ENCODE results near the gene NDUFA9. TPM values are rescaled to one million over a fixed set of nuclear protein-coding genes. Genes with fewer than 3 reads are reported as not detected.

NDUFA9 gene
- total RNA-seq, 2 donors from 2014 or later, result 12.5 to 16.9 TPM

- ATAC-seq, result no peak
- no peak overlapping the region for H3K4me3 ChIP-seq
- no peaks in the 10 kb centered on the region for H3K4me1 ChIP-seq
- WGBS, 2 donors, result 90 to 97% methylated on average over 3 of the region's 3 CpGs
- TF ChIP-seq CTCF (IDR thresholded peaks at IDR 0.05), result no peak
- no peak for TF ChIP-seq POLR2A (IDR thresholded peaks at IDR 0.05)
- peaks cover 18 to 51% of the 10 kb centered on the region in 2 donors for H3K36me3 ChIP-seq (replicated peaks in 1 of 2; ENCODE audit: insufficient read depth in 1 of 2, low read depth in 2 of 2)
- no peaks in the 10 kb centered on the region for H3K9me3 ChIP-seq
- H3K27me3 ChIP-seq, result no peaks in the 10 kb centered on the region
- no peak overlapping the region for H3K27ac ChIP-seq
- intact Hi-C loops (cut with DNase I), result no loop called here
- DNase-seq, result no peak
These were observed 16.3 kb downstream of the NDUFA9 start for GRCh38 chr12:4665236-4665635.

- intact Hi-C loops (cut with DNase I), result no loop called here
- no peak for ATAC-seq
- no peak for DNase-seq
- Histone ChIP-seq H3K27ac (no peak overlapping the region), H3K9me3 (no peaks in the 10 kb centered on the region), H3K4me1 (no peaks in the 10 kb centered on the region), H3K36me3 (replicated peaks in 1 of 2; ENCODE audit: insufficient read depth in 1 of 2, low read depth in 2 of 2) (peaks cover 0 to 8% of the 10 kb centered on the region in 2 donors), H3K4me3 (no peak overlapping the region), H3K27me3 (no peaks in the 10 kb centered on the region)
- WGBS, 2 donors, result 62 to 71% methylated on average over 2 of the region's 2 CpGs
- TF ChIP-seq CTCF (IDR thresholded peaks at IDR 0.05) (no peak), POLR2A (IDR thresholded peaks at IDR 0.05) (no peak)
These were observed 30.8 kb downstream of the NDUFA9 start for GRCh38 chr12:4679711-4680110.

- DNase-seq (no peak), ATAC-seq (no peak)
- Histone ChIP-seq H3K27me3 (no peaks in the 10 kb centered on the region), H3K36me3 (replicated peaks in 1 of 2; ENCODE audit: insufficient read depth in 1 of 2, low read depth in 2 of 2) (peaks cover 0 to 18% of the 10 kb centered on the region in 2 donors), H3K4me3 (no peak overlapping the region), H3K4me1 (no peaks in the 10 kb centered on the region), H3K9me3 (no peaks in the 10 kb centered on the region), H3K27ac (no peak overlapping the region)
- 80 to 94% methylated on average over 3 of the region's 3 CpGs for WGBS, 2 donors
- intact Hi-C loops (cut with DNase I), result no loop called here
- no peak for TF ChIP-seq POLR2A (IDR thresholded peaks at IDR 0.05)
- no peak for TF ChIP-seq CTCF (IDR thresholded peaks at IDR 0.05)
These were observed 32.8 kb downstream of the NDUFA9 start for GRCh38 chr12:4681732-4682131.

GRCh38 chr12:4685317-4685716, 36.4 kb downstream of the NDUFA9 start:
- intact Hi-C loops (cut with DNase I), result no loop called here
- WGBS, 2 donors, result 85 to 91% methylated on average over 8 of the region's 8 CpGs
- DNase-seq, result no peak
- ATAC-seq, result no peak
- Histone ChIP-seq H3K27me3 (no peaks in the 10 kb centered on the region), H3K9me3 (no peaks in the 10 kb centered on the region), H3K4me3 (no peak overlapping the region), H3K36me3 (replicated peaks in 1 of 2; ENCODE audit: insufficient read depth in 1 of 2, low read depth in 2 of 2) (peaks cover 0 to 24% of the 10 kb centered on the region in 2 donors), H3K27ac (no peak overlapping the region), H3K4me1 (no peaks in the 10 kb centered on the region)
- TF ChIP-seq POLR2A (IDR thresholded peaks at IDR 0.05), result no peak
- TF ChIP-seq CTCF (IDR thresholded peaks at IDR 0.05), result no peak

- WGBS, 2 donors, result 93 to 98% methylated on average over 5 of the region's 5 CpGs
- ATAC-seq (no peak), DNase-seq (no peak)
- no peak overlapping the region for H3K4me3 ChIP-seq
- no peaks in the 10 kb centered on the region for H3K4me1 ChIP-seq
- TF ChIP-seq POLR2A (IDR thresholded peaks at IDR 0.05), result no peak
- no peak for TF ChIP-seq CTCF (IDR thresholded peaks at IDR 0.05)
- H3K27me3 ChIP-seq, result no peaks in the 10 kb centered on the region
- no peak overlapping the region for H3K27ac ChIP-seq
- H3K9me3 ChIP-seq, result no peaks in the 10 kb centered on the region
- H3K36me3 ChIP-seq (replicated peaks in 1 of 2; ENCODE audit: insufficient read depth in 1 of 2, low read depth in 2 of 2), result peaks cover 0 to 11% of the 10 kb centered on the region in 2 donors
- intact Hi-C loops (cut with DNase I), result no loop called here
These were observed 41.8 kb downstream of the NDUFA9 start for GRCh38 chr12:4690760-4691159.

Measured in body of pancreas (tissue), 4 donors.